ENCODE measurements around the gene NUDT6.
"Not testable (repeated sequence)": the region's sequence is repeated elsewhere in the genome, so short reads cannot be mapped to it uniquely, and the experiment has no call there.

Gene NUDT6

GRCh38 chr4:122959981-122960610 lies 37.7 kb upstream of the NUDT6 start:
- no peak overlapping the region for H3K4me3 ChIP-seq (ENCODE audit: low read length)
- no peak for TF ChIP-seq CTCF (IDR thresholded peaks at IDR 0.05; ENCODE audit: insufficient read depth, low read depth, low read length, missing control alignments)
- no peak for DNase-seq (ENCODE audit: low read depth)

GRCh38 chr4:122959441-122959840 lies 37.0 kb upstream of the NUDT6 start:
- no peak for TF ChIP-seq CTCF (IDR thresholded peaks at IDR 0.05; ENCODE audit: insufficient read depth, low read depth, low read length, missing control alignments)
- DNase-seq (ENCODE audit: low read depth), result no peak
- no peak overlapping the region for H3K4me3 ChIP-seq (ENCODE audit: low read length)

GRCh38 chr4:122958505-122958904 lies 36.1 kb upstream of the NUDT6 start:
- H3K4me3 ChIP-seq (ENCODE audit: low read length), result no peak overlapping the region
- no peak for TF ChIP-seq CTCF (IDR thresholded peaks at IDR 0.05; ENCODE audit: insufficient read depth, low read depth, low read length, missing control alignments)
- no peak for DNase-seq (ENCODE audit: low read depth)

- no peak for DNase-seq (ENCODE audit: low read depth)
- no peak for TF ChIP-seq CTCF (IDR thresholded peaks at IDR 0.05; ENCODE audit: insufficient read depth, low read depth, low read length, missing control alignments)
- no peak overlapping the region for H3K4me3 ChIP-seq (ENCODE audit: low read length)
Observed at GRCh38 chr4:122953924-122954323, 31.5 kb upstream of the NUDT6 start.

GRCh38 chr4:122952028-122952427 lies 29.6 kb upstream of the NUDT6 start:
- no peak for DNase-seq (ENCODE audit: low read depth)
- TF ChIP-seq CTCF (IDR thresholded peaks at IDR 0.05; ENCODE audit: insufficient read depth, low read depth, low read length, missing control alignments), result no peak
- H3K4me3 ChIP-seq (ENCODE audit: low read length), result no peak overlapping the region

- TF ChIP-seq CTCF (IDR thresholded peaks at IDR 0.05; ENCODE audit: insufficient read depth, low read depth, low read length, missing control alignments), result no peak
- DNase-seq (ENCODE audit: low read depth), result no peak
- no peak overlapping the region for H3K4me3 ChIP-seq (ENCODE audit: low read length)
Observed at GRCh38 chr4:122948671-122949070, 26.3 kb upstream of the NUDT6 start.

GRCh38 chr4:122946142-122946541 lies 23.7 kb upstream of the NUDT6 start:
- H3K4me3 ChIP-seq (ENCODE audit: low read length), result no peak overlapping the region
- no peak for TF ChIP-seq CTCF (IDR thresholded peaks at IDR 0.05; ENCODE audit: insufficient read depth, low read depth, low read length, missing control alignments)
- DNase-seq (ENCODE audit: low read depth), result no peak

- DNase-seq (ENCODE audit: low read depth), result not testable (repeated sequence)
Observed at GRCh38 chr4:122945136-122945535, 22.7 kb upstream of the NUDT6 start.

More at GRCh38 chr4:122945136-122945535, 22.7 kb upstream of the NUDT6 start:
- not testable (repeated sequence) for H3K4me3 ChIP-seq (ENCODE audit: low read length)
